Thoracic aorta (tissue), 2 donors: ENCODE measurements around the gene IMMP1L. TPM values are rescaled to one million over a fixed set of nuclear protein-coding genes. Genes with fewer than 3 reads are reported as not detected.

Experiments
- ATAC-seq: fragments of 150-250 bp; one replicate; pipeline ENCODE4 v1.8.0; 2017; ENCODE audit warnings: low read depth; ENCODE audit not compliant: insufficient number of reproducible peaks, low FRiP score
- DNase-seq: peaks from one replicate; pipeline ENCODE4 v3.0.0-alpha.2; 2020; ENCODE audit warnings: low spot score
- H3K27ac ChIP-seq, 2 donors: fragments of 200-600 bp; sonication (generic); 1 replicate in 1 of 2; 2 replicates in 1 of 2; pipeline ENCODE4 v1.5.1; 2016; ENCODE audit warnings: mild to moderate bottlenecking in 2 of 2, moderate library complexity in 2 of 2
- H3K27me3 ChIP-seq: fragments of 200-600 bp; sonication (generic); replicated peaks from 2 replicates; pipeline ENCODE4 v1.6.0; 2016; ENCODE audit warnings: mild to moderate bottlenecking; ENCODE audit not compliant: insufficient read depth
- H3K36me3 ChIP-seq: fragments of 200-600 bp; sonication (generic); one replicate; pipeline ENCODE4 v1.5.1; 2016
- H3K4me1 ChIP-seq, 2 donors: fragments of 200-600 bp; sonication (generic); 1 replicate in 1 of 2; 2 replicates in 1 of 2; pipeline versions ENCODE4 v1.5.1 to v1.6.0; 2016; ENCODE audit warnings: low read depth in 2 of 2, mild to moderate bottlenecking in 1 of 2; ENCODE audit not compliant: control insufficient read depth in 1 of 2
- H3K4me3 ChIP-seq: fragments of 200-600 bp; sonication (generic); 2 replicates; pipeline ENCODE4 v1.5.1; 2016; ENCODE audit warnings: mild to moderate bottlenecking
- H3K9me3 ChIP-seq: fragments of 200-600 bp; sonication (generic); 2 replicates; pipeline ENCODE4 v1.5.1; 2016
- total RNA-seq, 2 donors: library from RNA; depleted of rRNA; stranded (reverse); fragments of >200 nt; gene quantifications; one replicate each; pipeline versions ENCODE4 v1.1.0 to v1.2.3, GENCODE V29; 2016
- TF ChIP-seq, protein P1 (sequence below): fragments of 200-600 bp; sonication (generic); IDR thresholded peaks from one replicate; pipeline ENCODE4 v1.5.1; 2019; ENCODE audit warnings: antibody characterized with exemption

Gene IMMP1L
- total RNA-seq, 2 donors from 2014 or later, result 8.0 to 13.4 TPM

DNA sequence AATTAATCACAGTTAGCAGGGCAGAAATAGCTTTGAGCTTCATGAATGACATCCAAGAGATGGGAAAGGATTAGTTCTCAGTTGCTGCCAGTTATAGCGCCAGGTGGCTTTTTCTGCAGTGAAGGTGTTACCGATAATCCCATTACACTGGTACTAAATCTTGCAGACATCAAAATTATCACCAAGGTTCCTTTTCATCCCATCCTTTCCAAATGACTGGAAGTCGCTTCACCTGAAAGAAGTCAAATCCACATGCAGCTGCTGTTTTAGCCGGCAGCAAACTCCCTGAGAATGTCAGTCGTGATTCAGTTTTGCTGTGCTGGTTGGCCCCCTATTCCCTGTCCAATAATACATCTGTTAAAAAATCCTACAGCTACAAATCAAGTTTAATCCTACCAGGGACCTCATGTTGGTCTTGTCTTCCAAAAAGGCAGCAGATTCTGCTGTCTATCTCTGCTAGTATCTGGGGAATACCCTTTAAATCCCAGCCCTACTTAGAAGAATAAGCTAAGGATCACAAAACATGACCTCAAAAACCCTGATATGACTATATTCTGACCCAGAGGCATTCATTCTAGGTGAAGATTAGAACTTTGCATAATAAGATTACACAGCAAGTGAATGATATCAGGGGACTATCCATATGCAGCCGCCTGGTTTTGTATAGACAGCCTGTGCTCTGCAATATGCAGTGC, 31.7 kb downstream of the IMMP1L start:
- Histone ChIP-seq H3K27me3 (no peaks in the 10 kb centered on the region), H3K27ac (no peak overlapping the region), H3K9me3 (no peaks in the 10 kb centered on the region), H3K4me3 (no peak overlapping the region), H3K36me3 (no peaks in the 10 kb centered on the region), H3K4me1 (peaks cover 0 to 4% of the 10 kb centered on the region in 2 donors)
- TF ChIP-seq, protein P1, sequence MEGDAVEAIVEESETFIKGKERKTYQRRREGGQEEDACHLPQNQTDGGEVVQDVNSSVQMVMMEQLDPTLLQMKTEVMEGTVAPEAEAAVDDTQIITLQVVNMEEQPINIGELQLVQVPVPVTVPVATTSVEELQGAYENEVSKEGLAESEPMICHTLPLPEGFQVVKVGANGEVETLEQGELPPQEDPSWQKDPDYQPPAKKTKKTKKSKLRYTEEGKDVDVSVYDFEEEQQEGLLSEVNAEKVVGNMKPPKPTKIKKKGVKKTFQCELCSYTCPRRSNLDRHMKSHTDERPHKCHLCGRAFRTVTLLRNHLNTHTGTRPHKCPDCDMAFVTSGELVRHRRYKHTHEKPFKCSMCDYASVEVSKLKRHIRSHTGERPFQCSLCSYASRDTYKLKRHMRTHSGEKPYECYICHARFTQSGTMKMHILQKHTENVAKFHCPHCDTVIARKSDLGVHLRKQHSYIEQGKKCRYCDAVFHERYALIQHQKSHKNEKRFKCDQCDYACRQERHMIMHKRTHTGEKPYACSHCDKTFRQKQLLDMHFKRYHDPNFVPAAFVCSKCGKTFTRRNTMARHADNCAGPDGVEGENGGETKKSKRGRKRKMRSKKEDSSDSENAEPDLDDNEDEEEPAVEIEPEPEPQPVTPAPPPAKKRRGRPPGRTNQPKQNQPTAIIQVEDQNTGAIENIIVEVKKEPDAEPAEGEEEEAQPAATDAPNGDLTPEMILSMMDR, result no peak
- ATAC-seq, result no peak
- no peak for DNase-seq

DNA sequence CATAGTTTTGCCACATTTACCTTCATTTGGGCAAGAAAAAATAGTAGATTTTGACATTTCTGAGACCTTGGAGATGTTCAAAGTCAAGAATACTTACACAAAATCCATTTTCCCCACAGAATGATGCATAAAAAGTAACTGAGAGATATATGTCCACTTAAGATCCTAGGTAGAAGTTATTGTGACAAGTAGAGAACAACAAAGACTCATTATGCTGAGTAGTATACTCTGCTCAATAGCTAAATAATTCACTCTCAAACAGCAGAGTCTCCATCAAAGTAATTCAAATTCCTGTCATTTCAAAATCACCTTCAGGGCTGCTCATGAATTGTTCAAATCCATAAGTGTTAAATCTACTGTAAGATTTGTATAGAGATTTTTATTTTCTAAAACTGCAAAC, 35.3 kb downstream of the IMMP1L start:
- H3K36me3 ChIP-seq, result no peaks in the 10 kb centered on the region
- H3K27ac ChIP-seq, result no peak overlapping the region
- no peak overlapping the region for H3K4me3 ChIP-seq
- H3K4me1 ChIP-seq, result no peaks in the 10 kb centered on the region
- DNase-seq, result no peak
- no peaks in the 10 kb centered on the region for H3K9me3 ChIP-seq
- ATAC-seq, result no peak
- TF ChIP-seq, protein P1, result no peak
- no peaks in the 10 kb centered on the region for H3K27me3 ChIP-seq

DNA sequence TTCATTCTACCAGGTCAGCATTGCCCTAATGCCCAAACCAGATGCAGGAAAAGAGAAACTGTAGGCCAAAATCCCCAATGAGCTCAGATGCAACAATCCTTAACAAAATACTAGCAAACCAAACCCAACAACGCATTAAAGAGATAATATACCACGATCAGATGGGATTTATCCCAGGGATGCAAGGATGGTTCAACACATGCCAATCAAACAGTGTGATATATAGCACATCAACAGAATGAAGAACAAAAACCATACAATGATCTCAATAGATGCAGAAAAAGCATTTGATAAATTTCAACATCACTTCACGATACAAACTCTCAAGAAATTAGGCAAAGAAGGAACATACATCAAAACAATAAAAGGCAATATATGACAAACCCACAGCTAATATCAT, 45.0 kb downstream of the IMMP1L start:
- Histone ChIP-seq H3K36me3 (no peaks in the 10 kb centered on the region), H3K4me3 (no peak overlapping the region), H3K4me1 (no peaks in the 10 kb centered on the region), H3K27me3 (no peaks in the 10 kb centered on the region), H3K27ac (no peak overlapping the region), H3K9me3 (no peaks in the 10 kb centered on the region)
- TF ChIP-seq, protein P1, result no peak
- DNase-seq (no peak), ATAC-seq (no peak)

DNA sequence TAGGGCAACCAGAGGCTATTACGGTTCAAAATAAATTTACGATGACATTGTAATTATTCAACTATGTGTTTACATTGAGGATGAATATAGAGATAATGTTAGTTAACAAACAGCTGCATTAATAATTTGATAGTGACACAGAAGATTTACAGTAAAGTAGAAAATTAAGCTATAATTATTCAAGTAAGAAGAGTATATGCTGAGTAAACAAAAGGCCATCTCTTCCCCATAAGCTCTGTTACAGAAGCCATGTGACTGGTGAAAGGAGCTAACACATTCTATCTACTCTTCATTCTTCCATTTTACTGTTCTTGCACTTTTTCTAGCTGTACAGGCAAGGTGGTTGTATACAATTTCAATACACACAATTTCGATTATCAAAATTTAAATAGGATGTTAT, 54.2 kb downstream of the IMMP1L start:
- no peak overlapping the region for H3K4me3 ChIP-seq
- ATAC-seq (no peak), DNase-seq (no peak)
- no peaks in the 10 kb centered on the region for H3K27me3 ChIP-seq
- no peak overlapping the region for H3K27ac ChIP-seq
- H3K36me3 ChIP-seq, result no peaks in the 10 kb centered on the region
- TF ChIP-seq, protein P1, result no peak
- no peaks in the 10 kb centered on the region for H3K4me1 ChIP-seq
- no peaks in the 10 kb centered on the region for H3K9me3 ChIP-seq

DNA sequence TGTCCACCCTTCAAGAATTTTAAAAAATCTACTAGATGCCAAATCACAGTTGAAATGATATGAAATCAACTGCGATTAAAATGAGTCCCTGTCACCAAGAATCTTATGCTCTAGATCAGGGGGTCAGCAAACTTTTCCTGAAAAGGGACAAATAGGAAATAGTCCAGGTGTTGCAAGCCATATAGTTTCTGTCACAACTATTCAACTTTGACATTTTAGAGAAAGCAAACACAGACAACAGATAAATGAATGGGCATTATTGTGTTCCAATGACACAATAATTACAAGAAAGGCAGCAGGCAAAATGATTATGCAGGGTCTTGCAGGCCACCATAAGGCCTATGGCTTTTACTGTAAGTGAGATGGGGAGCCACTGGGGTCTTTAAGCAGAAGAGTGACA, 58.6 kb downstream of the IMMP1L start:
- no peak overlapping the region for H3K4me3 ChIP-seq
- ATAC-seq (no peak), DNase-seq (no peak)
- TF ChIP-seq, protein P1, result no peak
- H3K4me1 ChIP-seq, result no peaks in the 10 kb centered on the region
- no peaks in the 10 kb centered on the region for H3K36me3 ChIP-seq
- H3K27me3 ChIP-seq, result no peaks in the 10 kb centered on the region
- no peak overlapping the region for H3K27ac ChIP-seq
- H3K9me3 ChIP-seq, result no peaks in the 10 kb centered on the region
